ENCODE measurements around the gene RILPL1.
"Not testable (repeated sequence)": the region's sequence is repeated elsewhere in the genome, so short reads cannot be mapped to it uniquely, and the experiment has no call there.

RILPL1 gene

DNA sequence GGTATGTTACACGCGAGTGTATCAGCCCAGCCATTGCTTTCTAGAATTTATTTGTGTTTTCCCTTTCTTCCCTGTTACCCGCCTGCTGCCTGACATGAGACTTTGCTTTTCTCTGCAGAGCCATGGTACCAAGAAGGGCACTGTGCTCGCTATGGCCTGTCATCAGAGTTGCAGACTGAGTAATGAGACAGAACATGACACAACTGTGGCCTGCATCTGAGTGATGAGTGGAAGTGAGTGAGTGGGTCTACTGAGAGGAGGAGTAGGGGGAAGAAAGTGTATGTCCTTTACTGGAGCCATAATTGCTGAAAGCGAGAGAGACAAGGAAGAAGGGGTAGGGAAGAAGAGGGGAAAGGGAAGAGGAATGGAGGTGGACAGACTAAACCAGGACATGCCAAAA lies 2.9 kb downstream of the RILPL1 start:
- no peak for DNase-seq (ENCODE audit: low read depth)

DNA sequence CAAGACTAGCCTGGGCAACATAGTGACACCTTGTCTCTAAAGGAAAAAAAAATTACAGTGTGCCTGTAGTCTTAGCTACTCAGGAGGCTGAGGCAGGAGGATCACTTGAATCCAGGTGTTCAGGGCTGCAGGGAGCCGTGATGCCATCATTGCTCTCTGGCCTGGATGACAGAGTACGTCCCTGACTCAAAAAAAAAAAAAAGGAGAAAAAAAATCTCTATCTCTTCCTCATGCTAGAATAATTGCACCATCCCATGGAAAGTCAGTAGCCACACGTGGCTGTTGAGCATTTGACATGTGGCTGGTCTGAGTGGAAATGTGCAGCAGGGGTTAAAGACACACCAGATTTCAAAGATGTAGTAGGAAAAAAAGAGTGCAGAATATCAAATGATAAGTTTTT lies 3.8 kb downstream of the RILPL1 start:
- DNase-seq (ENCODE audit: low read depth): no peak

DNA sequence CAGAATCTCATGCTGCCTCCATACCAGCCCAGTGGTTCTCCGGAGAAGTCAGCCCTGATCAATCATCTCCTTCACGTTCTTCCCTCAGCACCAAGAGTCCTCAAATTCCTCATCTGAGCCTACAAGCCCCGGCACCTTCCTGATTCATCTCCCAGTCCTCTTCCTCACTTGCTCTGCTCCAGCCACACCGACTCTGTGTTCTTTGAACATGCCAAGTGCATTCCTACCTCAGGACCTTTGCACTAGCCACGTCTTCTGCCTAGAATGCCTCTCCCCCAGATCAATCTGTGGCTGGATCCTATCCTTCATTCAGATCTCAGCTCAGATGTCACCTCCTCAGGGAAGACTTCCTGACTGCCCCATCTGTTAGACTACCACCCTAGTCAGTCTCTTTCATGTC lies 4.7 kb downstream of the RILPL1 start:
- DNase-seq (ENCODE audit: low read depth): no peak

DNA sequence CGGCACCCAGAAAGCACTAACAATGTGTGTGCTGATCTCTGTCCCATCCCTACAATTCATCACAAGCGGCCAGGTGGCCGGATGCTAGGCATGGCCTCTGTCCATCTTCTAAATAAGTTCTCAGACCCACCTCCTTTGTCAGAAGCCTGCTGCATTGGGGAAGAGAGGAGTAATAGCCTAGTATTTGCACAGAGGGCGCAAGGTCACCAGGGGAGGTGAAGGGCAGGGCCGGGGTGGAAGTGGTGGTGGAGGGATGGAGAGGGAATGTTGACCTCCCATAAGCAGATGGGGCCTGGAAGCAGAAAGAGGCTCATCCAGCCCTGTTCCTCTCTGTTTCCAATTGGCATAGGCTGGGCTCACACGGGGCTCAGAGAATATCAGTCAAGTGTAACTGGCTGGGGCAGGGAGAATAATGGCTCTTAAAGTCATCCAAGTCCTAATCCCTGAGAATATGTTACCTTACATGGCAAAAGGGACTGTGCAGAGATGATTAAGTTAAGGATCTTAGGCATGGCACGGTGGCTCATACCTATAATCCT lies 6.9 kb downstream of the RILPL1 start:
- DNase-seq (ENCODE audit: low read depth): no peak

DNA sequence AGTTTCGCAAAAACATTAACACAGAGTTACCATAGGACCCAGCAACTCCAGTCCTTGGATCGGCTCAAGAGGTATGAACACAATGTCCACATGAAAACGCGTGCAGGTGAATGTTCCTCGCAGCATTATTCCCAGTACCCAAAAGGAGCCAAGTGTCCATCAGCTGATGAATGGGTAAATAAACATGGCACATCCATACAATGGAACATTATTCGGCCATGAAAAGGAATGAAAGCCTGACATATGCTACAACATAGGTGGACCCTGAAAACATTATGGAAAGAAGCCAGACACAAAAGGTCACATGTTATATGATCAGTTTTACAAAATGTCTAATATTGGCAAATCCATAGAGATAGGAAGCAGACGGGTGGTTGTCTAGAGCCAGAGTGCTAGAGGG lies 9.1 kb downstream of the RILPL1 start:
- DNase-seq (ENCODE audit: low read depth): no peak

DNA sequence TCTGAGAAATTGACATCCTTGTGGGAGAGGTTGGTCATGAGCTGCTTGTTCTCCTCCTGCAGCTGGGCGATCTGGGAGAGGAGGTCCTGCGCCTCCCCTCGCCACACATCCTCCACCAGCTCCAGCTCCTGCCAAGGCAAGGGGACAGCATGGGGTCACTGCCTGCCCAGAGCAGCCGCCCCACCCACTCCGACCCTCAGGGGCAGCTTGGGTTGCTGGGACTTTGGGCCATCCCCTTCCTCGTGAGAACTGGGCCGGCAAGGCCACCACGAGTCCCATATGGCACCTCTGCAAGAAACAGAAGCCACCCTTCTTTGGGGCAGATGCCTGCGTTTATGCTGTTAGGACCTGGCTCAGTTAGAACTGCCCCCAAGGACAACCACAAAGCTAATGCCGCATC lies 10.0 kb downstream of the RILPL1 start:
- no peak for DNase-seq (ENCODE audit: low read depth)

DNA sequence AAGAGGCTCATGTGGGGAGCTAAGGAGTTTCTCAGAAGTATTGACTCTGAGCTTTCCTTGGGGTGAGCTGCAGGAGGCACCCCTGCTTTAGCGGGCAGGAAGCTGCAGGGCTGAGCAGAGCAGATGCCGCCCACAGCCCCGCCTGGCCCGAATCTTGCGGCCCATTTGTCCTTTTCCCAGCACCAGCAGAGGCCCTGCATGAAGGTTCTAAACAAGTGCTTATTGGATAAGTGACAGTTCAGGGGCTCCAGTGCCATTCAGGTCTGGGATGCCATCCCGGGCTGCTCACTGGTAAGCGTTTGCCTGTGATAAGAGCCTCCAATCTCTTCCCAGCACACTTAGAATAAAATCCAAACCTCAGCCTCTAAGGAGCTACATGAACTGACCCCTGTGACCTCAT lies 11.4 kb downstream of the RILPL1 start:
- DNase-seq (ENCODE audit: low read depth): no peak

DNA sequence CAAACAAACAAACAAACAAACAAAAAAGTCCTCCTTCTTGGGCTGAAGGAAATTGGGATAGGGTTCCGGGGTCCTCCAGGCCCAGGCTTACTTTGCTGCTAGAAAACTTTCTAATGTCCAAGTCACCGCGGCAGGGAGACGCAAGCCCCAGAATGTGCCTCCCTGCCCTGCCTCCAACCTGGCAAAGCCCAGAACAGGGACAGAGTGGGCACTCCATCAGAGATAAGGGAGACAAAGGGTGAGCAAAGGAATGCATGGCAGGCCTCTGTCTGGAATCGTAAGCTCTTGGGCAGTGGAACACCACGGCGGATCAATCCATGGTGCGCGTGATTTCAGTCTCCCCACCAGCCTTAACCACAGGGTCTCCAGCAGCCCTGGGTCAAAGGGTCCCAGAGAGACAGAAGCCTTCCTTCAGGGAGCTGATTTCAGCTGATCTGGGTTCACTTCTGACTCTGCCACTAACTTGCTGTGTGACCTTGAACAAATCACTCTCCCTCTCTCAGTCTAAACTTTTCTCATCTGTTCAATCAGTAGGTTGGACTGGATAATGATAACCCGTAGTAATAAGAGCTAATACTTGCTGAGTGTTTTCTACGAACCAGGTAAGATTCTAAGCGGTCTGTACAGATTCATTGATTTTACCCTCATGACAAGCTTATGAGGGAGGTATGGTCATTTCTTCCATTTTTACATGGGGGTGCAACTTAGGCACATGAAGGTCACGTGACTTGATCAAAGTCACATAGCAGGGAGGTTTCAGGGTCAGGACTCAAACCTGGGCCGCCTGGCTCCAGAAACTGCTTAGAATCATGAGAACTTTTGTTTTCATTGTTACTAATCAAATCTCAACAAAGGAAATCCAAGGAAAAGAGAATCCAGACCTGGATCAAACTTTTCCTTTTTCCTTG lies 12.7 kb downstream of the RILPL1 start:
- DNase-seq (ENCODE audit: low read depth): no peak

DNA sequence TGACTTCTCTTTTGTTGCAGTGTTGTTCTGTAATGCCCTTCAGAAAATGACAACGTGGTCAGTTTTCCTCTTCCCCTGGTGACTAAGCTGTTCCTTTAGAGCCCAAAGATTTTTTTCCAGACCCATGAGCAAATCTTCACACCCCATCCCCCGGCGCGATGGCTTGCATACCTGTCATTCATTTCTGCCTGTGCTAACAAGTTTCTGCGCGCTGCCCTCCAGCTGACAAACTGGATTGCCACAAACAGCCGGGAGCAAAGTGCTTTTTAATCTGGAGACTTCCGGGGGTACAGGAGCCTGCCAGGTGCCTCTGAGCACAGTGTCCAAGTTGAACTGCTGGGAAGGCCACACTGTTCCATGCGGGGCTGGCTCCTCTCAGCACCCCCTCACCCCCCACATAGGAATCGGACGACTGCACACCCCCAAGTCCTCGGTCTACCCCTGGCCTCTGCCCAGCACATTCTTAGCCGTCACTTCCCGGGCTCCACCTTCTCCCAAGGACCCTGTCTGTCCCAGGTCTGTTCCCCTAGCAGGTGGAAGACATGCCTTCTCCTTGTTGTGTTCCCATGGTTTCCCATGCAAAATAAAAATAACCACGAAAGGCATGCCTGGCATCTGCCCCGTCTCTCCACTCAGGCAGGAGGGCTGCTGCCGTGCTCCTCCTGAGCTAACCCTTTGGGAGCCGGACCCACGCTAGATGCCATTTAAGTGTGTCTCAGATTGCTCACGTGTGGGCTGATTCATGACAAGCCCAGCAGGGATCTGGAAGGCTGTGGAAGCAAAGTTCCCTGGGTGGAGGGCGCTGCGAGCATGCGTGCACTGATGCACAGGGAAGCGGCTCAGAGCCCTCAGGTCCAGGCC lies 14.1 kb downstream of the RILPL1 start:
- DNase-seq (ENCODE audit: low read depth): peak; percentile 74

DNA sequence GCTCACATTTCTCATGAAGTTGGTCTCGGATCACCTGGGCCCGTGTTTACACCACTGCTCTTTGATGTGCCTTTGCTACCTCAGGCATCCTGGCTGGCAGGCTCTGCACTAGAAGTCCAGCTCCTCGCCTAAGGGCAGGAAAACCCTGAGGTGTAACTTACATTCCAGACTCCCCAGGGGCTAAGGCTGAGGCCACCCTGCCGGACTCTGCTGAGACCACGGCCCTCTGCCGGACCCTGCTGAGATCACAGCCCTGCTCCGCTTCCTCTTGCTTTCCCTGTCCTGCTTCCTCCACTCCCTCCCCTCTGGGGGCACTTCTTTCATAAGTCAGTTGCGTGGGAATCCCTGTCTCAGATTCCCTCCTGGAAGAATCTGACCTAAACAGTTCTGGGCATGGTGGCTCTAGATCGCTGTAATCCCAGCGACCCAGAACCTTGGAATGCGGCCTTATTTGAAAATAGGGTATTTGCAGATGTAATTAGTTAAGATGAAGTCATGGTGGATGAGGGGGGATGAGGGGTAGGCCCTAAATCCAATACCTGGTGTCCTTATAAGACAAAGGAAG lies 17.2 kb downstream of the RILPL1 start:
- DNase-seq (ENCODE audit: low read depth): no peak

DNA sequence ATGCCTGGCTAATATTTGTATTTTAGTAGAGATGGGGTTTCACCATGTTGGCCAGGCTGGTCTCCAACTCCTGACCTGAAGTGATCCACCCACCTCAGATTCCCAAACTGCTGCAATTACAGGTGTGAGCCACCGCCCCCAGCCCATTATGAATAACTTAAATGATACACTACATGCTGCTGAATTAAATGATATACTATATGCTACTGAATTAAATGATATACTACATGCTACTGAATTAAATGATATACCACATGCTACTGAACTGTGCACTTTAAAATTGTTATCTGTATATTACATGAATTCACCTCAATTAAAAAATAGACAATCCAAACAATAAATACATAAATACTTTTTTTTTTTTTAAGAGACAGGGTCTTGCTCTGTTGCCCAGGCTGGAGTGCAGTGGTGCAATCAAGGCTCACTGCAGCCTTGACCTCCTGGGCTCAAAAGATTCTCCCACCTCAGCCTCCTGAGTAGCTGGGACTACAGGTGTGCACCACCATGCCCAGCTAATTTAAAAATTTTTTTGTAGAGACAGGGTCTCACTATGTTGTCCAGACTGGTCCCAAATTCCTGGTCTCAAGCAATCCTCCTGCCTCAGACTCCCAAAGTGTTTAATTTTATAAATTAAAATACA lies 18.8 kb downstream of the RILPL1 start:
- DNase-seq (ENCODE audit: low read depth): not testable (repeated sequence)

DNA sequence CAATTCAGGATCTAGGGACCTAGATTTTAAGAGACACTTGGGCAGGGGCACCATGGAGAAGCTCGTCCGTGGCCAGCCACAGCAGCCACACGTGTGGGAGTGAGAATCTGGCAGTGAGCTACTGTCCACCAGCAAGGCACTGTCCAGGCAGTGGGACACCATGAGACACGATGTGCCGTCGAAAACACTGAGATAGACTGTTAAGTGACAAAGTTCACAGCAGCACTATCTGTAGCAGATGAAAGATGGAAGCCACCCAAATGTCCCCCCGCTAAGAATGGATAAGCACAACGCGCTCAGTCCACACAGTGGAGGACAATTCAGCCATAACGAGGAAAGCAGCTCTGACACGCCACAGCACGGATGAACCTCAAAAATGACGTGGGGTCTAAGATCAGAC lies 19.7 kb downstream of the RILPL1 start:
- DNase-seq (ENCODE audit: low read depth): no peak

DNA sequence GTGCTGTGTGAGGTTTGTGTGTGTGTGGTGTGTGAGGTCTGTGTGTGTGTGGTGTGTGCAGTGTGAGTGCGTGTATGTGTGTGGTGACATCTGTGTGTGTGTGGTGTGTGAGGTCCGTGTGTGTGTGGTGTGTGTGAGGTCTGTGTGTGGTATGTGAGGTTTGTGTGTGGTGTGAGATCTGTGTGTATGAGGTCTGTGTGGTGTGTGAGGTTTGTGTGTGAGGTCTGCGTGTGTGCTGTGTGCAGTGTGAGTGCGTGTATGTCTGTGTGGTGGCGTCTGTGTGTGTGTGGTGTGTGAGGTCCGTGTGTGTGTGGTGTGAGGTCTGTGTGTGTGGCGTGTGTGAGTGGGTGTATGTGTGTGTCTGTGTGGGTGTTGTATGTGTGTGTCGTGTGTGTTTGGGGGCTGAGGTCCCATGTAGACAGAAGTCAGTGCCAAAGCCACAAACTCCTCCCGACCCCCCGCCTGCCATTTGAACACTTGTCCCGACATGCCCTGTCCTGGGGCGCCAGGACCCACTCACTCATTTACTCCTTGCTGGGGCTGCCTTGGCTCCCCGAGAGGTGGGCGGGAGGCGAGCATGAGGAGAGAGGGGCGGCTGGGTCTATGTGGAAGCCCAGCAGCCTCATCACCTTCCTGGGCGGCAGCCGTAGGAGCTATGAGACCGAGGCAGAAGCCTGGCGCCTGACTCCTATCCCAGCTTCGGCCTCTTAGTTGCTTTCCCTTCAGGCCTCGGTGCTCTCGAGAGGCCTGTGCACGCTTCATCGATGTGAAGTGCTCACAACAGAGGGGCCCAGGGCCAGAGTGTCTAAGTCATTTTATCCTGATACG lies 20.5 kb downstream of the RILPL1 start:
- no peak for DNase-seq (ENCODE audit: low read depth)

DNA sequence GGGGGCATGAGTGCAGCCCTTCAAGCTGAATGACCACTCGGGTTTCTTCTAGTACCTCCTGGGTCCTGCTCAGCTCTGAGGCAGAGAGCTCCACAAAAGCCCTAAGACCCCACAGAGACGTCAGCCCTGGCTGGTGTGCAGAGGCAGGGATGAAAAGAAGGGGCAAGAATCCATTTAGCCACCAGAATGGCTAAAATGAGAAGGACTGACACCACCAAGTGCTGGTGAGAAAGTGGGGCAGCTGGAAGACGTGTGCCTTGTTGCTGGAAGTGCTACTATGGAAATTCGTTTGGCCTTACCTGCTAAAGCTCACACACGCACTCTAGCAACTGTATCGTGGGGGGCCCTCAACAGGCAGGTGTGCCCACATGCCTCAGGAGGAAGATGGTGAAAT lies 26.7 kb downstream of the RILPL1 start:
- DNase-seq (ENCODE audit: low read depth): no peak

DNA sequence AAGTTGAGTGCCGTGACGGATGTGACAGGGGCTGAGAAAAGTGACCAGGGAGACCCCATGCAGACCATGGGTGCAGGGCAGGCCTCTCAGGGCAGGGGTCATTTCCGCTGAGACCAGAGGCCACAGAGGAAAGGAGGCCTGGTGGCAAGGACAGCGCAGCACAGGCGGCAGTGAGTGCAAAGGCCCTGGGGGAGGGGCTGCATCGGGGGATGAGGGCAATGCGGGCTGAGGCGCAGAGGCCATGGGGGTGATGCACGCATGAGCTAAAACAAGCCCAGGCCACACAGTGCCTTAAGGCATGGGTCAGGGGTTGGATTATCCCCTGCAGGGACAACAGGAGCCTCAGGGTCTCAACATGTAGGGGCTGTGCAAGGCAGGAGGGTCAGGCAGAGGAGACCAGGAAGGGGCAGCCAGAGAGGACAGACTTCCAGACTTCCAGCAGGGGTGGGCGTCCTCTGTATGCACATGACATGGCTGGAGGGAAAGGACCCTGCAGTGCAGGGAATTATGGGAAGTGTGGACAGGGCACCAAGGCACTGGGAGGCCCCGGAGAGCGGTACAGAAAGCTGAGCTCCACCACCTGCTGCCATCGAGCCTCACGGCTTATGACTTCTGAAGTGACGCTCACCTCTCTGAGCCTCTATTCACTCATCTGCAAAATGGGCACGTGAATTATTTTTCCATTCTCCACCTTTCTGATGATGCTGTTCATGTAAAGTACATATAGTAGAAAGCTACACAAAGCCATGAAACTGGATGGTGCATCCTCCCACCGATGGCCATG lies 27.3 kb downstream of the RILPL1 start:
- no peak for DNase-seq (ENCODE audit: low read depth)

DNA sequence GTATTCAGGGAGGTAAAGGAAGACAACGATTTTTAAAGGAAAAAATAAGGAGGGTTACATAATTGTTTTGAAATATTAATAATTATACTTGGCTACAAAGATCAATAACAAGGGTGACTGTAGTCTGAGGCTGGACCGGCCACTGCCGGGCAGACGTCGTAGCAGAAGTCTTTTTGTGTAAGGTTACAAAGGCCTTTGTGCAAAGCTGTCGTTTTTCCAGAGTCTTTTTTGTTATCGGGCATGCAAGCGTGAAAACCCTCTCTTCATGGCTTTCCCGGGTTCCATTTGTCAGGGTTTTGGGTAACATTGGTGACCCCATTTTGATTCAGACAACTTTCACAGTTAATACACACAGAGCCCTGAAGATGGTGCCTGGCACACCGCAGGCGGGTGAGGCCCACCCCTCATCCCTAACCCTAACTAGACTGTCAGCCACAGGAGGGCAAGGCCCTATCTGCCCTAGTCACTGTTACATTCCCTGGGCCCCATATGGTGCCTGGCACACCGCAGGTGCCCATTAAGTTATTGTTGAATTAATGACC lies 31.3 kb downstream of the RILPL1 start:
- no peak for DNase-seq (ENCODE audit: low read depth)

DNA sequence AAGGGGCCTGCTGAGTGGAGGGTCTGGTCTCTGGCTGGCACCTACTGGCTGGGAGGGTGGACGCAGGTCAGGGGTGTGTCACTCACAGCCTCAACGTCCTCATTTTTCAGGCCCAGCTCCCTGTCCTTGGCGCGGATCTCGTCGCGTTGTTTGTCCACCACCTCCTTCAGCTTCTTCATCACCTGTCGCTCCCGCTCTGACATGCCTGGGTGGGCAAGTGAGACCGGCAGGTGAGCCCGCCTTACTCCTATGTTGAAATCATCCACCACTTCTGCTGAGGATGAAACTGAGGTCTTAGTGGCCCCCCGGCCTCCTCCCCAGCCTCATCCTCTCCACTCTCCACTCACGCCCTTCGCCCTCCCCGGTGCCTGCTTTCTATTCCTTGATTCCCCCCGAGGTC lies 34.2 kb downstream of the RILPL1 start:
- no peak for DNase-seq (ENCODE audit: low read depth)

DNA sequence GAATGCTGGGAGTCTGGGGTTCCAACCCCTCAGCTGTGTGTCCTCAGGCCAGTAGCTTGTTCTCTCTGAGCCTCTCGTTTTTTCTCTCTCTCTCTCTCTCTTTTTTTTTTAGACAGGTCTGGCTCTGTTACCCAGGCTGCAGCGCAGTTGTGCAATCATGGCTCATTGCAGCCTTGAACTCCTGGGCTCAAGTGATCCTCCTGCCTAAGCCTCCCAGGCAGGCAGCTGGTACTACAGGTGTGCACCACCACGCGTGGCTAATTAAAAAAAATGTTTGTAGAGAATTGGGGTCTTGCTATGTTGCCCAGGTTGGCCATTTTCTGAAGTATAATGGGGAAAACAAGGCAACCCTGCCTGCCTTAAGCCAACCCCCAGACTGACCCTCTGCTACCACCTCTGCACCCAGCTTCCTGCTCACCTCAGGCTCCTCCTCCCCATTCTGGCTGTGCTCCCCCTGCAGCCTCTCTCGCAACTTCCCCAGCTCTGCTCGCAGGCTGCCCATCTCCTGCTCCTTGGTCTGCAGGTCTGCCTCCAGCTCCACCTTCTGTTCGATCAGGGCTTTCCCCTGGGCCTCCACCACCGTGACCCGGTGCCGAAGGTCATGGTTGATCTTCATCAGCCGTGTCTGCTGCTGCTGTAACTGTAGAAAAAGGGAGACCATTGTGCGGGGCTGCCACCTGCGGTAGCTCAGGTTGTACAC lies 35.2 kb downstream of the RILPL1 start:
- no peak for DNase-seq (ENCODE audit: low read depth)

DNA sequence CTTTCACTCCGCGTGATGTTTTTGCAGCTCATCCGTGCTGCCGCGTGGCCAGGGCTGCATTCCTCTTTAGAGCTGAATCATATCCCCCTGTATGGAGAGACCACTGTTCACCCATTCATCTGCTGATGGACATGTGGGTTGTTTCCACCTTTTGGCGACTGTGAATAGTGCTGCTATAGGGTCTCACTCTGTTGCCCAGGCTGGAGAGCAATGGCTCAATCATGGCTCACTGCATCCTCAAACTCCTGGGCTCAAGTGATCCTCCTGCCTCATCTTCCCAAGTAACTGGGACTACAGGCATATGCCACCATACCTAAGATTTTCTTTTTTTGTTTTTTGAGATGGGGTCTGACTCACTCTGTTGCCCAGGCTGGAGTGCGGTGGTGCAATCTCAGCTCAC lies 36.5 kb downstream of the RILPL1 start:
- DNase-seq (ENCODE audit: low read depth): no peak

Data from non-pigmented ciliary epithelial cell (primary cell).